Erythroblast (primary cell): ENCODE measurements around the gene GPR15LG.

Experiments used
- GATA1 ChIP-seq: IDR thresholded peaks from 2 replicates; pipeline ENCODE4 v1.6.1; 2011; ENCODE audit warnings: low read depth, mild to moderate bottlenecking, control low read depth, low read length, moderate library complexity
- POLR2A ChIP-seq: IDR thresholded peaks from 2 replicates; pipeline ENCODE4 v1.6.1; 2011; ENCODE audit warnings: mild to moderate bottlenecking, low read length

- no peak for TF ChIP-seq POLR2A
- TF ChIP-seq GATA1, result no peak
Observed at GRCh38 chr10:84224411-84225028, 50.9 kb downstream of the GPR15LG start.
